Measurements from ENCODE around the gene NAP1L4. TPM values are rescaled to one million over a fixed set of nuclear protein-coding genes. Genes with fewer than 3 reads are reported as not detected.

NAP1L4 gene
- total and polyA plus RNA-seq, 3 experiments from 2014 or later, result 163 to 280 (median 273) TPM

DNA sequence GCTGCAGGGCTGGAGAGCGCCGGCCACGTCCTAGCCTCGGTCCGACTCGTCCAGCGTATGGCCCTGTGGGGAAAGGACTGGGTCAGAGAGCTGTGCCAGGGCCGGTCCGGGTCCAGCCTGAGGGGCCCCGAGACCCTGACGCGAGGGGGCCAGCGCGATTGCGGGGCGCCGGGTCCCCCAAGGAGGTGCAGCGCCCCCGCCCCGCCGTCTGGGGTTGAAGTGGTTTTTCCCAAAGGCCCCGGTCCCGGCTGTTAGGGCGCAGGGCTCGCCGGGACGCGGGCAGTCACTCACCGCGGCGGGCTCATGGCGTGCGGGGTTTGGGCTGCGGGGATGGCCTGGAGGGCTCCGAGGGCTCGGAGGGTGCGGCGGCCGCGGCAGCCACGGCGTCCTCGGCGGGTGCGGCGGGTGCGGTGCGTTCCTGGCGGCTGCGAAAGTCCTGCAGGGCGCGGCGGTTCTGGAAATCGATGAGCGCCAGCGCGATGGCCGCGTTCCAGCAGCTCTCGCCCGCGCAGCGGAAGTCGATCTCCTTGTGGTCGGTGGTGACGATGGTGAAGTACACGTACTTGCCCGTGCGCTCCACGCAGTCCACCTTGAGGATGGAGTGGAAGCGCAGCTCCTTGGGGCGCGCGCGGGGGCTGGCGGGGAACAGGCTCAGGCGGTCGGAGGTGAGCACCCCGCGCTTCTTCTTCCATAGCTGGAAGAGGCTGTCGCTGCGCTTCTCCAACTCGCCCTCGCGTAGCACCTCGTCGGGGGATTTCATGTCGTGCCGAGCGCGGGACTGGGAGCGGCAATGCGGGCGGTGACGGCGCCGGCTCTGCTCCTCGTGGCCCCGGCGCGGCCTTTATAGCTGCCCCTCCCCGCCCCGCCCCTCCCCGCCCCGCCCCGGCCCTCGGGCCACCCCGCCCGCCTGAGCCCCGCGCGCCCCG is 63.3 kb downstream of the NAP1L4 start, which contains the start of gene PHLDA2:
Gene PHLDA2, minus strand, starts transcription at position 816 of the 926 bp plus-strand sequence. Its CDS starts 56 bp downstream, at position 760.
- peaks cover 20 to 40% (median 22%) of the 10 kb centered on the region in 3 donors for H3K4me1 Mint-ChIP-seq
- H3K9me3 Mint-ChIP-seq, result no peaks in the 10 kb centered on the region
- CTCF ChIA-PET, result interaction anchor here (1.3 to 5.2 kb wide), 11 partner anchors 16 to 397 kb away, joined by 3 to 48 read pairs (median 7); a partner anchor contains a TSS
- peak within 1 kb of the TSS; percentile 74 to 91 (median 86) for H3K4me3 Mint-ChIP-seq
- peak; percentile 26 to 76 (median 58) for DNase-seq
- peaks cover 0 to 1% (median 0%) of the 10 kb centered on the region in 3 donors for H3K36me3 Mint-ChIP-seq
- Histone ChIP-seq H3K4me1 (ENCODE audit: insufficient read depth, low read length) (peaks cover 25% of the 10 kb centered on the region), H3K9me3 (ENCODE audit: low read length) (no peaks in the 10 kb centered on the region), H3K27me3 (ENCODE audit: insufficient read depth, low read length, poor library complexity, severe bottlenecking) (peaks cover 6% of the 10 kb centered on the region), H3K4me3 (ENCODE audit: low read length) (peak within 1 kb of the TSS; percentile 56), H3K36me3 (ENCODE audit: insufficient read depth, low read length) (no peaks in the 10 kb centered on the region), H3K27ac (ENCODE audit: low read depth, low read length) (peak within 1 kb of the TSS; percentile 31)
- H3K27ac Mint-ChIP-seq, result peak within 1 kb of the TSS in 6 of 8 donors; percentile 17 to 94 (median 82)
- peaks cover 19 to 21% of the 10 kb centered on the region in 2 donors for H3K27me3 Mint-ChIP-seq
- POLR2A ChIA-PET, result interaction anchor here (0.6 to 1.7 kb wide), 5 partner anchors 36 to 103 kb away, joined by 3 to 4 read pairs (median 3); no protein-coding TSS in a partner anchor

DNA sequence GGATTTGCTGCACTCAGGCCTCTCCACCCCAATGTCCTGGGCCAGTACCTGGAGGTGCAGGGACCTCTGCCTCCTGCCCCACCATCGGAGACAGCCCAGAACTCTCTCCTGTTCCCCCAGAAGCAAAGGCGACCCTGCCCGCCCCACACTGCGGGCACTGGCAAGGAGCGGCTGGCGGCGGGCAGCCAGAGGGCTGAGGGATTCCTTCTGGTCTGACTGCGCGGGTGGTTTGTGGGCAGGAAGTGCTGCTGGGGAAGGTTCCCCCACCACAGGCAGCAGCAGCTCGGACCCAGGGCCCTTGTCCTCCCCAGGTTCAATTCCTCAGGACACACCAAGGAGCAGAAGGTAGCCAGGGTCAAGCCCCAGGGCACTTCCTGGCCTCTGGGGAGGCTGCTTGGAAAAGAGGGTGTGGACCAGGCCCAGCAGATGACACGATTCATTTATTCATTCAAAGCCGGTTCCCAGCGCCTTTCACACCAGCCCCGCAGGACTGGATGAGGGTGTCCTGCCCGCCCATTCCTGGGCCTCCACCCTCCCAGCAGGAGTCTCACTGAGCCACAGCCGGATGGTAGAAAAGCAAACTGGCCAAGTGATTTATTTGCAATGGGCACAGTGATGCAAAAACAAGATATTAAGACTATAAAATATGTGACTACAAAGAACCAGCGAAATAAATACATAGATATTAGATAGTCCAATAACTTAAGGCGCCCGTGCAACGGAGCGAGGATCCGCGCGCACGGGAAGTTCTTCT is 64.1 kb downstream of the NAP1L4 start:
- no peak for DNase-seq
- H3K36me3 Mint-ChIP-seq, result peaks cover 0 to 1% (median 0%) of the 10 kb centered on the region in 3 donors
- no peaks in the 10 kb centered on the region for H3K36me3 ChIP-seq (ENCODE audit: insufficient read depth, low read length)
- H3K4me3 Mint-ChIP-seq, result peak overlapping the region; percentile 47 to 91 (median 71)
- H3K4me1 Mint-ChIP-seq, result peaks cover 20 to 33% (median 22%) of the 10 kb centered on the region in 3 donors
- no peaks in the 10 kb centered on the region for H3K9me3 ChIP-seq (ENCODE audit: low read length)
- H3K27ac Mint-ChIP-seq, result peak overlapping the region in 5 of 8 donors; percentile 27 to 63 (median 39)
- H3K4me3 ChIP-seq (ENCODE audit: low read length), result no peak overlapping the region
- no peak overlapping the region for H3K27ac ChIP-seq (ENCODE audit: low read depth, low read length)
- peaks cover 25% of the 10 kb centered on the region for H3K4me1 ChIP-seq (ENCODE audit: insufficient read depth, low read length)
- CTCF ChIA-PET, result interaction anchor here (1.1 to 5.2 kb wide), 5 partner anchors 23 to 396 kb away, joined by 3 to 48 read pairs (median 8); no protein-coding TSS in a partner anchor
- H3K27me3 ChIP-seq (ENCODE audit: insufficient read depth, low read length, poor library complexity, severe bottlenecking), result peaks cover 6% of the 10 kb centered on the region
- peaks cover 19 to 21% of the 10 kb centered on the region in 2 donors for H3K27me3 Mint-ChIP-seq
- POLR2A ChIA-PET, result interaction anchor here (0.7 kb wide), 1 partner anchor 35 kb away, joined by 3 read pairs; no protein-coding TSS in a partner anchor
- H3K9me3 Mint-ChIP-seq, result no peaks in the 10 kb centered on the region

DNA sequence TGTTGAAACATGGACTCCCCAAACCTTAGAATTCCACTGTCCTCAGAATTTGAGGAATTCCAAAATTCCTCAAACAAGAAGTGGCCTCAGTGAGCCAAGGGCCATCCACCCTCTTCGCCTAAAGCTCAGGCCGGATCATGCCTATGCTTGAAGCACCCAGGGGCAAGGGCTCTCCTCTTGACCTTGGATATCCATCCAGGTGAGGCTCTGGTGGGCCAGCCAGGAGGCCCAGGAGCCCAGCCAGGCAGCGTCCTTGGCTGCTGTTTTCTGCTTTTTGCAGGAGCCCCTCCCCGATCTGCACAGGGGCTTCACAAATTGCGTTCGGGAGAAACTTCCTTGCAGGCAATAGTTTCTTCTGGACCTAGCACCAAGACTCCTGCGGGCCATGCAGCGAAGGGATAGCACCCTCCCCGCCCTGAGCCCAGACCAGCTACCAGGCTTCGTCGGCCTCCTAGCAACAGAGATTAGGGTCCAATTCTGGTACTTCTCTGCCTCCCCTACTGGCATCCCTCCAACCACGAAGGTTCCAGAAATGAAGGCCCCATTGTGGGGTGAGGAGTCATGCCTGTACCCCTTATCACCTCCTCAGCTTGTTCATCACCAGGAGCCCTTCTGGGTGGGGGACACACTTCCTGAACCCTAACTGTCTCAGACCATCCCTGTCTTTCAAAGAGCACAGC is 64.9 kb downstream of the NAP1L4 start:
- peaks cover 0 to 1% (median 0%) of the 10 kb centered on the region in 3 donors for H3K36me3 Mint-ChIP-seq
- no peak for DNase-seq
- peaks cover 6% of the 10 kb centered on the region for H3K27me3 ChIP-seq (ENCODE audit: insufficient read depth, low read length, poor library complexity, severe bottlenecking)
- no peak overlapping the region for H3K27ac ChIP-seq (ENCODE audit: low read depth, low read length)
- ChIA-PET CTCF (interaction anchor here (1.0 to 5.2 kb wide), 5 partner anchors 23 to 395 kb away, joined by 3 to 48 read pairs (median 4); no protein-coding TSS in a partner anchor), POLR2A (interaction anchor here (0.5 kb wide), 1 partner anchor 78 kb away, joined by 3 read pairs; no protein-coding TSS in a partner anchor)
- peaks cover 19 to 27% (median 22%) of the 10 kb centered on the region in 3 donors for H3K4me1 Mint-ChIP-seq
- H3K27ac Mint-ChIP-seq, result peak overlapping the region in 2 of 8 donors; percentile 27 to 36
- no peaks in the 10 kb centered on the region for H3K9me3 Mint-ChIP-seq
- H3K27me3 Mint-ChIP-seq, result peaks cover 19 to 21% of the 10 kb centered on the region in 2 donors
- H3K4me1 ChIP-seq (ENCODE audit: insufficient read depth, low read length), result peaks cover 25% of the 10 kb centered on the region
- H3K36me3 ChIP-seq (ENCODE audit: insufficient read depth, low read length), result no peaks in the 10 kb centered on the region
- peak overlapping the region in 3 of 7 donors; percentile 47 to 80 (median 74) for H3K4me3 Mint-ChIP-seq
- H3K4me3 ChIP-seq (ENCODE audit: low read length), result no peak overlapping the region
- H3K9me3 ChIP-seq (ENCODE audit: low read length), result no peaks in the 10 kb centered on the region

DNA sequence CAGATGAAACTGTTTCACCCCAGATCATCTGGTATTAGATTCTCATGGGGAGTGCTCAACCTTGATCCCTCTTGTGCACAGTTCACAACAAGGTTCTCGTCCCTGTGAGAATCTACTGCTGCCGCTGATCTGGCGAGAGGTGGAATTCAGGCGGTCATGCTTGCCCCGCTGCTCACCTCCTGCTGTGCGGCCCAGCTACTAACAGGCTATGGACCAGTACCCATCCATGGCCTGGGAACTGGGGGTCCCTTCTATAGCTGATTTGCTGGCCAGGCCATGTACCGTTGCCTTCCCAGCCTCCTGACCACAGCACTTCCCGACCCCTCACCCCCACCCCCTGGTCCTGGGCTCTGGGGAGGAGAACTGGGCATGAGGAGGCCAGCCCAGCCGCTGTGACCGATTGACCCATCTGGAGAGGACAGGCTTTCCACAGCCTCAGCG is 65.5 kb downstream of the NAP1L4 start:
- Histone ChIP-seq H3K27me3 (ENCODE audit: insufficient read depth, low read length, poor library complexity, severe bottlenecking) (peaks cover 6% of the 10 kb centered on the region), H3K4me1 (ENCODE audit: insufficient read depth, low read length) (peaks cover 25% of the 10 kb centered on the region), H3K4me3 (ENCODE audit: low read length) (no peak overlapping the region), H3K36me3 (ENCODE audit: insufficient read depth, low read length) (no peaks in the 10 kb centered on the region), H3K9me3 (ENCODE audit: low read length) (no peaks in the 10 kb centered on the region), H3K27ac (ENCODE audit: low read depth, low read length) (no peak overlapping the region)
- DNase-seq, result no peak
- no peak overlapping the region for H3K27ac Mint-ChIP-seq
- CTCF ChIA-PET, result interaction anchor here (1.0 to 1.8 kb wide), 3 partner anchors 22 to 39 kb away, joined by 3 to 6 read pairs (median 4); no protein-coding TSS in a partner anchor
- no peaks in the 10 kb centered on the region for H3K9me3 Mint-ChIP-seq
- POLR2A ChIA-PET, result interaction anchor here (0.5 kb wide), 1 partner anchor 79 kb away, joined by 3 read pairs; no protein-coding TSS in a partner anchor
- H3K4me1 Mint-ChIP-seq, result peaks cover 19 to 27% (median 22%) of the 10 kb centered on the region in 3 donors
- H3K27me3 Mint-ChIP-seq, result peaks cover 19 to 21% of the 10 kb centered on the region in 2 donors
- peaks cover 0 to 1% (median 0%) of the 10 kb centered on the region in 3 donors for H3K36me3 Mint-ChIP-seq
- H3K4me3 Mint-ChIP-seq, result no peak overlapping the region

DNA sequence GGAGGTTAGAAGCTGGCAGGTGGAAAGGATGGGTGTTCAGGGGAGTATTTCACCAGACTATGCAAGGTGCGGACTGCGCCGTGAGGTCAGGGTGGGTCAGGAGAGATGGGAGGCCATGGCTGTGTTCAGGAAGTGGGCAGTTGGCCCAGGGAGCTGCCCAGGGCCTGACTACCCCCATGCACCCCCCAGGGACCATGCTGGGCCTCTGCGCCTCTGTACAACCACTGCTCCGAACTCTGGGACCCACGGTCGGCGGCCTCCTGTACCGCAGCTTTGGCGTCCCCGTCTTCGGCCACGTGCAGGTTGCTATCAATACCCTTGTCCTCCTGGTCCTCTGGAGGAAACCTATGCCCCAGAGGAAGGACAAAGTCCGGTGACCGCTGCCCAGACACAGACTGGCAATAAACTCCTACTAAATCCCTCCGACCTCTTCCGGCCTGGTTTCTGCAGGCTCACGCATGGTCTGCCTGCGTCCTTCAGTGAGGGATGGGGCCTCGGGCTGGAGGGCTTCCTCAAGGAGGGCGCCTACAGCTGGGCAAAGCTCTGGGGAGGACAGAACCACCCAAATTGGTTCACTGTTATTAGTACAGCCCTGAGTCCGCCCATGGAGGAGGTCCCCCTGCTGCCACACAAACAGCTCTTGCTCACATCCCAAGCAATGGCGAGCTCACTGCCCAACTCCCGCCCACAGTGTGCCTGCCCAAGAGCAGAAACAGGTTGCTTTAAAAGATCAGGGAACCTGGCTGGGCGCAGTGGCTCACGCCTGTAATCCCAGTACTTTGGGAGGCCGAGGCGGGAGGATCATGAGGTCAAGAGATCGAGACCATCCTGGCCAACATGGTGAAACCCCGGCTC is 67.1 kb downstream of the NAP1L4 start:
- Mint-ChIP-seq H3K9me3 (no peaks in the 10 kb centered on the region), H3K4me1 (peaks cover 14 to 19% (median 17%) of the 10 kb centered on the region in 3 donors), H3K4me3 (no peak overlapping the region), H3K36me3 (no peaks in the 10 kb centered on the region), H3K27me3 (peaks cover 18% of the 10 kb centered on the region in 2 donors), H3K27ac (no peak overlapping the region)
- ChIA-PET CTCF (interaction anchor here (1.2 to 2.6 kb wide), 3 partner anchors 32 to 392 kb away, joined by 3 to 9 read pairs (median 6); no protein-coding TSS in a partner anchor), POLR2A (interaction anchor here (0.6 kb wide), 1 partner anchor 147 kb away, joined by 3 read pairs; no protein-coding TSS in a partner anchor)
- Histone ChIP-seq H3K27ac (ENCODE audit: low read depth, low read length) (no peak overlapping the region), H3K27me3 (ENCODE audit: insufficient read depth, low read length, poor library complexity, severe bottlenecking) (peaks cover 4% of the 10 kb centered on the region), H3K4me3 (ENCODE audit: low read length) (no peak overlapping the region), H3K4me1 (ENCODE audit: insufficient read depth, low read length) (peaks cover 18% of the 10 kb centered on the region), H3K9me3 (ENCODE audit: low read length) (no peaks in the 10 kb centered on the region), H3K36me3 (ENCODE audit: insufficient read depth, low read length) (no peaks in the 10 kb centered on the region)
- DNase-seq, result no peak

DNA sequence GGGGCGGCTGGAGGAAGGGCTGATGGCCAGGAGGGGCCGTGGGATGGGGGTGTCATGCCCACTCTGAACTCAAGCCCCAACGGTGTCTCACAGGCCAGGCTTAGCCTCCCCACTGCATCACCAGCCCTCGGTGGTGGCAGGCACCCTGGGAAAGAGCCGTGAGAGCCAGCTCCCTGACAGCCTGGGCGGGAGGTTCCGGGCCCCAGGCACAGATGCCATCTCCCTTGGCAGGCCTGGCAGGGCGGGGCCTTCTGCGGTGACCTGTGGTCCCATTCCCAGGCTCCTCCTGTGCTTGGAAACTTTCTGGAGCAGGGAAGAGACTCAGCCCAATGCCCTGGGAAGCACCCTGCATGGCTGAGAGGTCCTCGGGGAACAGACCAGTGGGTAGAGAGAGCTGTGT is 67.7 kb downstream of the NAP1L4 start:
- ChIA-PET CTCF (interaction anchor here (2.6 kb wide), 1 partner anchor 32 kb away, joined by 9 read pairs; no protein-coding TSS in a partner anchor), POLR2A (interaction anchor here (0.6 kb wide), 1 partner anchor 148 kb away, joined by 3 read pairs; no protein-coding TSS in a partner anchor)
- H3K4me3 Mint-ChIP-seq, result no peak overlapping the region
- H3K9me3 Mint-ChIP-seq, result no peaks in the 10 kb centered on the region
- H3K27me3 Mint-ChIP-seq, result peaks cover 14 to 15% of the 10 kb centered on the region in 2 donors
- H3K36me3 Mint-ChIP-seq, result no peaks in the 10 kb centered on the region
- H3K27ac ChIP-seq (ENCODE audit: low read depth, low read length), result no peak overlapping the region
- H3K9me3 ChIP-seq (ENCODE audit: low read length), result no peaks in the 10 kb centered on the region
- H3K4me3 ChIP-seq (ENCODE audit: low read length), result no peak overlapping the region
- peaks cover 12 to 16% (median 14%) of the 10 kb centered on the region in 3 donors for H3K4me1 Mint-ChIP-seq
- no peak for DNase-seq
- no peaks in the 10 kb centered on the region for H3K36me3 ChIP-seq (ENCODE audit: insufficient read depth, low read length)
- H3K27ac Mint-ChIP-seq, result no peak overlapping the region
- no peaks in the 10 kb centered on the region for H3K27me3 ChIP-seq (ENCODE audit: insufficient read depth, low read length, poor library complexity, severe bottlenecking)
- peaks cover 13% of the 10 kb centered on the region for H3K4me1 ChIP-seq (ENCODE audit: insufficient read depth, low read length)

Measured in CD8-positive, alpha-beta memory T cell (primary cell).